Activated gamma-delta T cell treated with Interleukin-2 at 50 U/mL for 16 hours (primary cell): ENCODE results near the gene SMC5.
A peak's percentile ranks its signal among the peaks of the same experiment; 100 is the strongest.
"Not testable (repeated sequence)": the region's sequence is repeated elsewhere in the genome, so short reads cannot be mapped to it uniquely, and the experiment has no call there.

Experiments
- DNase-seq: peaks from one replicate; pipeline ENCODE4 v3.0.0-alpha.2; 2020

Gene SMC5

GRCh38 chr9:70258692-70259511, at the start of gene SMC5:
TSS of gene SMC5 (plus strand) at chr9:70258978. CDS start at chr9:70259079, 101 bp downstream.
- peak; percentile 84 for DNase-seq

GRCh38 chr9:70217029-70217428, 41.7 kb upstream of the SMC5 start:
- no peak for DNase-seq

- no peak for DNase-seq
These were observed 40.0 kb upstream of the SMC5 start for GRCh38 chr9:70218767-70219166.

- no peak for DNase-seq
These were observed 38.6 kb upstream of the SMC5 start for GRCh38 chr9:70220216-70220615.

DNA sequence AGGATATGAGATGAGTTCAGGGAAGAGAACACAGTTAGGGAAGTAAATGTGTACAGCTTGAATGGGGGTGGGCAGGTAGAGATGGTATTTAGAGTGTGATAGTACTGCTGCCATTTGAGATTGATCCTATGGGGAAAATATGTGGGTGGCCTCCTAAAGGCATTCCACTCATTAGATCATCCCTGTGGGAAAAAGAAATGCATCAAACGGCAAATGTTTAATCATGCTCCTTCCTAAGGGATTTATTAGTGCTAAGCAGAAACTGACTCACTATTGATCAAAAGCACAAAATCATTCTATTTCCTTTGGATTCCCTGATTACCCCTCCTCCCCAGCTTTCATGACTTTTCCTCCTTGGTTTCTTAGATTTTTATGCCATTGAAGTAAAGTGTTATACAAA, 36.4 kb upstream of the SMC5 start:
- no peak for DNase-seq

DNA sequence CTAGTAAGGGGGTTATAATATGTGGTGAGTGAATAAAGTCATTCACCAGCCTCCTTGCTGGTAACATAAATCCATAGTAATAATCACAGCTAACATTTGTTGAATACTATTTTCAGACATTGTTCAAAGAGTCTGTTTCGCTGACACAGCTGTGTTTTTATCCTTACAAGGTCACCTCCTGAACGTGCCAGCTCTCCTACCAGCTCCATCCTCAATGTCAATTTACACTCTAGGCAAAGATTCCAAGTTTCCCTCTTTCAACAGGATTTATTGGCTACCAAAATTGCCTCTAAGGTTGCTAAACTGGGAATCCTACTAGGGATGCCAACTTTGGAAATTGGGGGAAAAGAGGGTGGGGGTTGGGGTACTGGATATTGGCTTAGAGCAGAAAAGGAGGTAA, 30.7 kb upstream of the SMC5 start:
- DNase-seq, result no peak

DNA sequence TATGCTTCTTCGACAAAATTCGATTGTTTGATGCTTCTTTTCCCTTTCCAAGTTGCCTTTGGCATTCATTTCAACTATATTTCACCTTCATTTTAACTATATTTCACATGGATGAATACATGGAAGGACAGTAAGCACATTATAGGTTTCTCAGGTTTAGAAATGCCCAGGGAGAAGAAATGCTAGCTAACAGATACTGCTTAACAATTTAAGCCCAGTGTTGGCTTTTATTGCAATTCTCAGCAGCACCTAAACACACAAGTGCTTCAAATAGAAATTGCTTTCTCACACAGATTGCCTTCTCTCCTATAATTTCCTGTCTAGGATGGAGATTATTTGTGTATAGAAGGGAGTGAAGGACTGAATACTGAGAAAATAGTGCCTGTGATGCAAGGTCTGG, 30.2 kb upstream of the SMC5 start:
- DNase-seq, result no peak

- DNase-seq, result no peak
These were observed 29.8 kb upstream of the SMC5 start for GRCh38 chr9:70229026-70229425.

DNA sequence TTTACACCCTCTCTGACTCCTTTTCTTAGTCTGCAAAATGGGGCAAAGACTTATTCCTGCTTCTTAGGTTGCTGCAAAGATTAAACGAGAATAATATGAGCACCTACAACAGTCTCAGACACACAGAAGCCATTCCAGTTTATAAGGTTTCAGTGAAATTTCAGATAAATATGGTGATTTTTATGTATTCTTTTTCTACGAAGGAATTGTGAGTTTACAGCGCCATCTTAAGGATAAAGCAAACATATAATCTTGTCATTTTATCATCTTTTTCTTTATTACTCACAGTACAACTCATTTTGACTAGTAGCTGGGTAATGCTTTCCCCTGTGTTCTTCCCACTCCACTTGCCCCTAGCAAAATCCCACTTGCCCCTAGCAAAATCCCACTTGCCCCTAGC, 29.2 kb upstream of the SMC5 start:
- no peak for DNase-seq

GRCh38 chr9:70232476-70232875, 26.3 kb upstream of the SMC5 start:
- DNase-seq, result no peak

GRCh38 chr9:70234208-70234607, 24.6 kb upstream of the SMC5 start:
- not testable (repeated sequence) for DNase-seq

- not testable (repeated sequence) for DNase-seq
These were observed 12.8 kb upstream of the SMC5 start for GRCh38 chr9:70245952-70246351.

GRCh38 chr9:70250221-70250620, 8.6 kb upstream of the SMC5 start:
- no peak for DNase-seq

GRCh38 chr9:70255486-70255885, 3.3 kb upstream of the SMC5 start:
- DNase-seq, result no peak

DNA sequence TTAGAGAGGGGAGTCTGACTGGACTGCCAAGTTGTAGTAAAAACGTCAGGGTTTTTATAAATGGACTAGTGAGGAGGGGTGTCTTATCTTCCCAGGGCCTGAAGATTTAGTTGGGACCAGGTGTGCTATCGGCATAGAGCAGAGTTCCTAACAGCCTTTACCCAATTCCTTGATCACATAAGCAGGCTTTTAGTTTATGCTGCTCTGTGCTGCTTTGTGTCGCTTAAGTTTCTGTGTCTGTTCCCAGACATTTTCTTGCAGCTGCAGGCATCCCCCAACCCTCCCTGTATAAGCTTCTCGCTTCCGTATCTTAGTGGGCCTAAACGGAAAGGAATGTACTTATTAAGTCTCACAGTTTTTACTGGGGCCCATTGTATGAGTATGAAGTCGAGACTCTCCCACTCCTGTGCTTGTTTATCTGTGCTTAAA, 2.6 kb upstream of the SMC5 start:
- no peak for DNase-seq

DNA sequence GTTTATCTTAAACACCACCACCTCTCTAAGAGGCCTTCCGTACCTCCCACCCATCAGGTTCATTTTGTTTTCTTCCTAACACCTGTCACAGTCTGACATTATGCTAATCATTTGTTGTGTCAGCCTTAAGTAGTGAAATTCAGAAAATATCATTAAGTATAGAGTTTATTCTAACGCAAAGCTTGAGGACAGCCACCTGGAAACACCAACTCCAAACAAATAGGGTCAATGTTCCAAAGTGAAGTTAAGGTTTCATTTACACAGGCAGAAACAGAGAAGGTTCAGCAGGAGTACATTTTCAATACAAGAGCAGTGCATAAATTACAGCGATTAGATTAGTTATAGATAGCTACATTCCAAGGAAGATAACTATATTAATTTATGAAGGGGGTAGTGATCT, 1.3 kb upstream of the SMC5 start:
- DNase-seq, result no peak

- no peak for DNase-seq
These were observed 637 bp upstream of the SMC5 start for GRCh38 chr9:70257991-70258691.

DNA sequence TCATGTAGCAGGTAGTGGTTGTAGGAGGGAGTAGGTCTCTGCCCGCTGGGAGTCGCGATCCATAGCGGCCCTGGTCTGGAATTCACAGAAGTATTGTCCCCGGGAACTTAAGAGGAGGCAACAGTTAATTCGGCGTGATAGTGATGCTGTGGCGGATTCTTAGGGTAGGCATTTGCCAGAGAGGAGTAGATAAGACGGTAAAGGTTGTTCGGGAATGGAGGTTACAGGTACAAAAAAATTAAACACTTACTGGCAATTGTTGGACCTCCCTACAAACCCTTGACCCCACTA, 679 bp downstream of the SMC5 start:
- no peak for DNase-seq

DNA sequence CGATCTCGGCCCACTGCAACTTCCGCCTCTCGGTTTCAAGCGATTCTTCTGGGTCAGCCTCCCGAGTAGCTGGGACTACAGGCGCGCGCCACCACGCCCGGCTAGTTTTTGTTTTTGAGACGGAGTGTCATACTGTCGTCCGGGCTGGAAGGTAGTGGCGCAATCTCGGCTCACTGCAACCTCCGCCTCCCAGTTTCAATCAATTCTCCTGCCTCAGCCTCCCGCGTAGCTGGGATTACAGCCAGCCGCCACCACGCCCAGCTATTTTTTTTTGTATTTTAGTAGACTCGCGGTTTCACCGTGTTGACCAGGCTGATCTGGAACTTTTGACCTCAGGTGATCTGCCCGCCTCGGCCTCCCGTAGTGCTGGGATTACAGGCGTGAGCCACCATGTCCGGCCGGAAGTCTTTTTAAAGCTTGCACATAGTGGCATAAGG, 1.2 kb downstream of the SMC5 start:
- DNase-seq, result no peak

GRCh38 chr9:70260606-70261005, 1.8 kb downstream of the SMC5 start:
- no peak for DNase-seq

GRCh38 chr9:70261131-70261870, 2.5 kb downstream of the SMC5 start:
- no peak for DNase-seq

DNA sequence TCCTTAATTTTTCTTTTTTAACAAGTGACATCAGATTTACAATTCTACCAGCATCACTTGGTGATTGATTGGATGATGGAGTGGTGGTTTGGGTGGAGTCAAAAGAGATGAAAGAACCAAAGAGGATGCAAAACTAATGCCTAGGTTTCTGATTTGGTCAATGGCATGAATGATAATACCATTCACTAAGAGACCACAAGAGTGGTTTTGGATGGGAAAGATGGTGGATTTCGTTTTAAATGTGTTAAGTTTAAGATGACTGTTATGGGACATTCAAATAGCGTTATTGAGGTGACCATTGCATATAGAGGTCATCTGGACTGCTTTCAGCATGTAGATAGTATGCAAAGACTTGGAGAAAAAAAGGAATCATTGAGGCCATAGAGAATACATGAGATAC, 3.6 kb downstream of the SMC5 start:
- no peak for DNase-seq

- DNase-seq, result no peak
These were observed 4.2 kb downstream of the SMC5 start for GRCh38 chr9:70262948-70263347.

DNA sequence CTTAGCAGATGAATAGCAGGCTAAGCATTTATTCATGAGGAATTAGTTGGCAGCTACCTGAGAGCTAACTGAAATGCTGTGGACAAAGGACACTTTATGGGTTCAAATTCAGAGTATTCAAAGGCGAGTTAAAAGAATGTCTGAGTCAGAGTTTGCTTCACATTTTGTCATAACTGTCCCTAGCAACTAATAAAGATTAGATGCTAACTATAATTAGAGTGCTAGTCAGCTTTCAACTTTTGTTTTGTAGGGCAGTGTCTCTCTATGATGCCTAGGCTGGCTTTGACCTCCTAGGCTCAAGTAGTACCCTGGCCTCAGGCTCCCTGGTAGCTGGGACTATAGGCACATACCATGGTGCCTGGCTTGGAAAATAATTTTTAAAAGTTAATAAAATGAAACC, 4.6 kb downstream of the SMC5 start:
- no peak for DNase-seq
